Measurements from ENCODE around the gene MEPE.
A peak's percentile ranks its signal among the peaks of the same experiment; 100 is the strongest.

Gene MEPE

DNA sequence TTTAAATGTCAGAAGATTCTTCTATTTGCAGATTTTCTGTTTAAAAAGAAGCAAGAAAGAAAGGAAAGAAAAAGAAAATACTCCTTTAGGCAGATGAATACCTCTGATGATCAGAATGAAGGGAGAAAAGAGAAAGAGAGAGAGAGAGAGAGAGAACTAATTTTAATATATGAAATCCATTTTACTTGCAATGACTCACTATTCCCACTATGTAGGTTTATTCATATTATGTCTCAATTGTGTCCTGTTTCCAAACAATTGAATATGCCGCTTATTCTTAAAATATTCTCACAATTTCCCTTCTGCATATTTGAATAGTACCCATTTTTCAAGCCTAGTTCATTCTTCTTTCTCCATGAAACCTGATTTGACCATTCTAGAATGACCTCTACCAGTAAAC is 11.7 kb downstream of the MEPE start:
- no peak for DNase-seq (ENCODE audit: insufficient read length)
- TF ChIP-seq TAF1 (IDR thresholded peaks at IDR 0.05; ENCODE audit: borderline replicate concordance, low read depth, low read length) (no peak), POLR2AphosphoS5 (IDR thresholded peaks at IDR 0.05; ENCODE audit: low read depth, low read length) (no peak), POLR2A (IDR thresholded peaks at IDR 0.05; ENCODE audit: low read depth, low read length) (no peak)
- no peak for FAIRE-seq

DNA sequence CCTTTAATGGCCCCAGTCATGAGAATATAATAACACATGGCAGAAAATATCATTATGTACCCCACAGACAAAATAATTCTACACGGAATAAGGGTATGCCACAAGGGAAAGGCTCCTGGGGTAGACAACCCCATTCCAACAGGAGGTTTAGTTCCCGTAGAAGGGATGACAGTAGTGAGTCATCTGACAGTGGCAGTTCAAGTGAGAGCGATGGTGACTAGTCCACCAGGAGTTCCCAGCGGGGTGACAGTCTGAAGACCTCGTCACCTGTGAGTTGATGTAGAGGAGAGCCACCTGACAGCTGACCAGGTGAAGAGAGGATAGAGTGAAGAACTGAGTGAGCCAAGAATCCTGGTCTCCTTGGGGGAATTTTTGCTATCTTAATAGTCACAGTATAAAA is 13.5 kb downstream of the MEPE start:
- DNase-seq (ENCODE audit: insufficient read length) (no peak), FAIRE-seq (no peak)
- TF ChIP-seq POLR2A (IDR thresholded peaks at IDR 0.05; ENCODE audit: low read depth, low read length) = no peak
- no peak for TF ChIP-seq TAF1 (IDR thresholded peaks at IDR 0.05; ENCODE audit: borderline replicate concordance, low read depth, low read length)
- TF ChIP-seq POLR2AphosphoS5 (IDR thresholded peaks at IDR 0.05; ENCODE audit: low read depth, low read length) = no peak

DNA sequence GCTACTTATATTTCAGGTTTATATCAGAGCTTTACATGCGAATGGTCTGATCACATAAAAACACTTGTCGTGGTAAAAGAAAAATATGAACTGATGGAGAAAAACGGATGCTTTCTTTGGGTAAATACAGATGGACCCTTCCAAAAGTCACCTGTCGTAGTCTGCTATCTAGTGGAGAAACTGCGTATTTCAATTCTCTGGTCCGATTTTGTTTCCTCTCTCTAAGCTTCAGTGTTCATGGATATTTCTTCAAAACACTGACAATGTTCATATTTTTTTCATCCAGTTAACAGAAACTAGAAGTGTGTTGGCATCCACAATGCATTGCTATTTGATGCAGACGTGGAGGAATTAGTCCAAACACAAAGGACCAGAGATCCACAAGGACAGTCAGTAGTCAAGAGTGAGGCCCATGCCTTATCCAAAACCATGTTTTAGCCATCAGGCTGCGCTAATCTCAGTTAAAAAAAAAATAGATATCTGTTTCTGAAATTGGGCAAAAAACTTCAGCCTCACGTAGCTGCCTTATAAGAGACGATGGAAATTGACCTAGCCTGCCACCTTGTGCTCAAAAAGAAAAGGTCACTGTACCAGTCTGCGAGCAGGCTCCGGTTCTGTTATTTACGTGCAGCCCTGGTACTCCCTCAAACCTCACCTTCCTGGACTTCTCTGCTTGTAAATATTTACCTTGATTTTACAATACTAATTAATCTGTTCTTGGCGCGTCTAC is 16.0 kb downstream of the MEPE start:
- DNase-seq (ENCODE audit: insufficient read length) = no peak
- TF ChIP-seq POLR2A (IDR thresholded peaks at IDR 0.05; ENCODE audit: low read depth, low read length) (no peak), POLR2AphosphoS5 (IDR thresholded peaks at IDR 0.05; ENCODE audit: low read depth, low read length) (no peak), TAF1 (IDR thresholded peaks at IDR 0.05; ENCODE audit: borderline replicate concordance, low read depth, low read length) (no peak)
- FAIRE-seq = peak; percentile 67

DNA sequence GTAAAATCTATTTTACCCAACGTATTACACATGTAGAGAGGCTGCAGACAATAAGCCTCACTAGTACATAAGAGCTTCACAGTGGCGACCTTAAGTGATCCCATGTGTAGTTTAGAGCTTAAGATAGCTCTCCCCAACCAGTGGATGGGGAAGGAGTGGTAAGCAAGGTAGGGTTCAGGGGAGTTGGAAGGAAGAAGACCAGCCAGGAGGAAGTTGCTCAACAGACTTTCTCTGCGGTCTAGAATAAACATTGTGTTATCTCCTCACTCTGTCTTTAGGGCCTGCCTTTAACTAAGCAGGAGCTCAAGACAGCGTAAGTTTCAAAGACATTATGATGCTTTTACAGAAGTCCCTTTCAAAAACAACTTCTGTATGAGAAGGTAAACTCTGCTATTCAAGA is 16.8 kb downstream of the MEPE start:
- TF ChIP-seq POLR2A (IDR thresholded peaks at IDR 0.05; ENCODE audit: low read depth, low read length) (no peak), TAF1 (IDR thresholded peaks at IDR 0.05; ENCODE audit: borderline replicate concordance, low read depth, low read length) (no peak), POLR2AphosphoS5 (IDR thresholded peaks at IDR 0.05; ENCODE audit: low read depth, low read length) (no peak)
- FAIRE-seq (no peak), DNase-seq (ENCODE audit: insufficient read length) (no peak)

DNA sequence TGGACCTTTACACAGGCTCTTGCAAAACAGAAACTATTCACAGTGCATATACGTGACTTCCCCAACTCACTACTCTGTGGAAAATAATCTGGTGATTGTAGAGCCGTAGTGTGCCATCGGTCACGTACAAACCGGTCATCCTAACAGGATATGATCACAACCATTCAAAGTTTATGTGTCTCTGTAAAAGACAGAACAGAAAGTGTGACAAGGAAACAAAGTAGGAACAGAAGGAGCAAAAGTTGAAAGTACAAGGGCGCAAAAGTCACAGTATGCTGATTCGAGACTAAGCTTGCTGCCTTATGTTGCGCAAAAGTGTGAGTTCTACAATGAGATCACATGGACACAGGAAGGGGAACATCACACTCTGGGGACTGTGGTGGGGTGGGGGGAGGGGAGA is 18.6 kb downstream of the MEPE start:
- FAIRE-seq = no peak
- DNase-seq (ENCODE audit: insufficient read length) = no peak
- no peak for TF ChIP-seq TAF1 (IDR thresholded peaks at IDR 0.05; ENCODE audit: borderline replicate concordance, low read depth, low read length)
- TF ChIP-seq POLR2A (IDR thresholded peaks at IDR 0.05; ENCODE audit: low read depth, low read length) = no peak
- TF ChIP-seq POLR2AphosphoS5 (IDR thresholded peaks at IDR 0.05; ENCODE audit: low read depth, low read length) = no peak

DNA sequence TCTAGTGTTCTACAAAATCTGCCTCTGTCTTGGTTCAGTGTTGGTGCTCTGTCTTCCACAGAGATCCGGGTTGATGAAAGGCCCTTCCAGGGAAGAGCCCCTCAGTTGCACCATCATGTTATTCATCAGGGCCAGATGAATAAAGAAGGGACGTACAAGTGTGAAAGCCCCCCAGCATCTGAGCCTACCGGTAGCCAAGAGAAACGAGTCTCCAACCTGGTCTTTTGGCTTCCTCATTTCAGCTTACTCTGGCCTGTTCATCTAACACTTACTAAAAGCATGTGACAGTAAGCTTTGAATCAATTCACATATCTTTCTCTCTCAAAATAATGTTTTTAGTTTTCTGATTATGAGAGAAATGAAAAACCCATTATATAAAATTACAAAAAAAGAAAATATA is 19.2 kb downstream of the MEPE start:
- DNase-seq (ENCODE audit: insufficient read length) = no peak
- TF ChIP-seq POLR2A (IDR thresholded peaks at IDR 0.05; ENCODE audit: low read depth, low read length) = no peak
- no peak for TF ChIP-seq POLR2AphosphoS5 (IDR thresholded peaks at IDR 0.05; ENCODE audit: low read depth, low read length)
- FAIRE-seq = no peak

DNA sequence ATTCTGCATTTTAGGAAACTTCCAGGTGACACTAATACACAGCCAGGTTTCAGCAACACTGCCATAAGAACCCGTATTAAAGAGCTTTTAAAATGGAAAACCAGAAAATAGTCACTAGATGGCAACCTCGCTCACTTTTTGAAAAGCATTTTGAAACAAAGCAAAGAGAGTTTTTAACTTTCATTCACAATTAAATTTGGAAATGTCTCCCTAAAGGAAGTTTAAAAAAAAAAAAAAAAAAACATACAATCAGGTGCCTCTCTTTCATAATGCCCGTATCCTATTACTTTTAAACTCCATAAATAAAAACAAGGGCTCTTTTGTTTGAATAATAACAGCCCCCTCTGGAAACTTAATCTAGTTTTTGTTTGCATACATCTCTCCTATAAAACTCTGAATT is 20.3 kb downstream of the MEPE start:
- peak; percentile 14 for FAIRE-seq
- no peak for DNase-seq (ENCODE audit: insufficient read length)

DNA sequence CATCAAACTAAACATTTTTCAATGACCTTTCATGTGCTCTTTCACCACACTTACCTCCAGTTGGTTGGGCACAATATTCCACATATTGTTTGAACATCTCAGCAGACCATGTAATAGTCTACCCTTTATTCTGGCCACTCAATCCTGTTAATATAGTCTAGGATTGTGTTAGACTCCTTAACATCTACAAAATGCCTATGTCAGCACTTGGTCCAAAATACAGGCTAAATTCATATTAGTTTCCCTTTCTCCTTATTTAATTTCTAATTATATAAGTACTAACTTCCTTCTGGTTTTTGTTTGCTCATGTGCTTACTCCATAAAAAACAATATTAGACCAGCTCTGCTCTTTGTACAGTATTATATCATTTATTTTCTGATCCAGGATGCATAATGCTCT is 21.1 kb downstream of the MEPE start:
- FAIRE-seq = no peak

More for the DNA sequence above, 20.3 kb downstream of the MEPE start:
- no peak for TF ChIP-seq POLR2AphosphoS5 (IDR thresholded peaks at IDR 0.05; ENCODE audit: low read depth, low read length)
- TF ChIP-seq POLR2A (IDR thresholded peaks at IDR 0.05; ENCODE audit: low read depth, low read length) = no peak

DNA sequence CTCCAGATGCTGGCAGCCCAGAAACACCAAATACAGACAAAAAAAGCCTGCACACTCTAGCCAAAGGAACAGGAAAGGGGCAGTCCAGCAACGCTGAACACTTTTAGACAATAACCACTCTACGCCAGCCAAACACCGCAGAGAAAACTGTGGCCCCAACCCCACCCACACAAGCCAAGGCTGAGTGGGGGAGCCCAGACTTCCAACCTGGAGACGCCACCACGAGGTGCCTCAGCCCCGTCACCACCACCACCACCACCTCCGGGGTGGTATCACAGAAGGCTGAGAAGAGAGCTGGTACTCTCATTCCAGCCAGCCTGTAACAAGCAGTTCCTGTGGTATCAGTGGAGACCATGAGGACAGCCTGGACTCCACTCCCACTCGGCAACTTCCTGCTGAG is 22.8 kb downstream of the MEPE start:
- FAIRE-seq = no peak
- TF ChIP-seq TAF1 (IDR thresholded peaks at IDR 0.05; ENCODE audit: borderline replicate concordance, low read depth, low read length) (no peak), POLR2AphosphoS5 (IDR thresholded peaks at IDR 0.05; ENCODE audit: low read depth, low read length) (no peak), POLR2A (IDR thresholded peaks at IDR 0.05; ENCODE audit: low read depth, low read length) (no peak)
- DNase-seq (ENCODE audit: insufficient read length) = no peak

More for the DNA sequence above, 21.1 kb downstream of the MEPE start:
- no peak for DNase-seq (ENCODE audit: insufficient read length)
- TF ChIP-seq POLR2A (IDR thresholded peaks at IDR 0.05; ENCODE audit: low read depth, low read length) = no peak
- no peak for TF ChIP-seq POLR2AphosphoS5 (IDR thresholded peaks at IDR 0.05; ENCODE audit: low read depth, low read length)
- no peak for TF ChIP-seq TAF1 (IDR thresholded peaks at IDR 0.05; ENCODE audit: borderline replicate concordance, low read depth, low read length)

DNA sequence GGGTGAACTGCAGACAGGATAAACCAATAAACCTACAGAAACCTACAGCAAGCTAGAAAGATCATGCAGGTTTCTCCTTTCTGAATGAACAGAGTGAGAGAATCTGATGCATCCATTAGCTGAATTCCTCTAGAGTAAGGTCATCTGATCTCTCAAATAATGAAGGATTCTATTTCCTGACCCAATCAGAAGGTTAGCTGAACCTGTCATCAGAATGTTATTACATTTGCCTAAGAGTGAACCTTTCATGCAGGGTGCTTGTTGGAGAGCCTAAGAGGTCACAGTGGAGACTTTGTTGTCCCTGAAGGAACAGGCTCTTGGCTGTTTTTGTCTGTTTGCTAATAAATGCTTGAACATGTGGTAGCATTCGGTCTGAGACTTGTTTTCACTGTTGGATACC is 24.0 kb downstream of the MEPE start:
- DNase-seq (ENCODE audit: insufficient read length) (no peak), FAIRE-seq (no peak)
- TF ChIP-seq POLR2AphosphoS5 (IDR thresholded peaks at IDR 0.05; ENCODE audit: low read depth, low read length) (no peak), TAF1 (IDR thresholded peaks at IDR 0.05; ENCODE audit: borderline replicate concordance, low read depth, low read length) (no peak), POLR2A (IDR thresholded peaks at IDR 0.05; ENCODE audit: low read depth, low read length) (no peak)

DNA sequence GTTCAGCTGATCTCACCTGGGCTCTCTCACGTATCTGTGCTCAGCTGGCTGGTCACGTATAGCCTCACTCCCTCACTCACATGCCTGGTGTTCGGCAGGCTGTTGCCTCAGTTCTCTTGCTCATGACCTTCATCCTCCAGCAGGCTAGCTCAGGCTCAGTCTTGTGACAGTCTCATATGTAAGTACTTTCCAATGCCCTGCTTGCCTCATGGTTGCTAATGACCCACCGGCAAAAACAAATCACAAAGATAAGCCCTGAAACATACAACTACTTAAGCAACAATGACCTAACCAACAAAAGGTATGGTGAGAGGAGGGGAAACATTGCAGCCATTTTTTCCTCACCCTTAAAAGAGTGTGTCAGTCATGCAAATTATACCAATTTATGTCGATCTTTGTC is 25.0 kb downstream of the MEPE start:
- DNase-seq (ENCODE audit: insufficient read length) (no peak), FAIRE-seq (no peak)
- TF ChIP-seq TAF1 (IDR thresholded peaks at IDR 0.05; ENCODE audit: borderline replicate concordance, low read depth, low read length) (no peak), POLR2A (IDR thresholded peaks at IDR 0.05; ENCODE audit: low read depth, low read length) (no peak), POLR2AphosphoS5 (IDR thresholded peaks at IDR 0.05; ENCODE audit: low read depth, low read length) (no peak)

DNA sequence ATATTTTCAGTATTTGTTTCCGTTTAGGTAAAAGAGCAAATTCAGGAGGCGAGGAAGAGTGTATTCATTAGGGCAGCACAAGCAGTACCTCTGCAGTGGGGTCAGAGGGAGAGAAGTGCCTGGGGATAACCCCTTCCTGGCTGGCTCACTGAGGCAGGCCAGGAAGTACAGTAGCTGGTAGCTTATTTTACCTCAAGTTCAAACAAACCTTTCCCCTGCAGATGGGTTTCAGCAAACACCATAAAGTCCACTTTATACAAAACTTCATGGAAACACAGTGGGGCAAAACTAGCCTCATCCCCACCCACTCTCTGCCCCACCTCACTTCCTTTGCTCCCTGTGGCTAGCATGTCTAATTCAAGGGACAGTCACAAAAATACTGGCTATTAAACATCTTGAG is 29.5 kb downstream of the MEPE start:
- DNase-seq (ENCODE audit: insufficient read length) (no peak), FAIRE-seq (no peak)
- TF ChIP-seq POLR2A (IDR thresholded peaks at IDR 0.05; ENCODE audit: low read depth, low read length) (no peak), TAF1 (IDR thresholded peaks at IDR 0.05; ENCODE audit: borderline replicate concordance, low read depth, low read length) (no peak), POLR2AphosphoS5 (IDR thresholded peaks at IDR 0.05; ENCODE audit: low read depth, low read length) (no peak)
